ENCODE measurements around the gene EYA2. TPM values are rescaled to one million over a fixed set of nuclear protein-coding genes. Genes with fewer than 3 reads are reported as not detected.
A peak's percentile ranks its signal among the peaks of the same experiment; 100 is the strongest.
"Not testable (repeated sequence)": the region's sequence is repeated elsewhere in the genome, so short reads cannot be mapped to it uniquely, and the experiment has no call there.

EYA2 gene
- total RNA-seq, 1 experiment from 2014 or later, result not detected

DNA sequence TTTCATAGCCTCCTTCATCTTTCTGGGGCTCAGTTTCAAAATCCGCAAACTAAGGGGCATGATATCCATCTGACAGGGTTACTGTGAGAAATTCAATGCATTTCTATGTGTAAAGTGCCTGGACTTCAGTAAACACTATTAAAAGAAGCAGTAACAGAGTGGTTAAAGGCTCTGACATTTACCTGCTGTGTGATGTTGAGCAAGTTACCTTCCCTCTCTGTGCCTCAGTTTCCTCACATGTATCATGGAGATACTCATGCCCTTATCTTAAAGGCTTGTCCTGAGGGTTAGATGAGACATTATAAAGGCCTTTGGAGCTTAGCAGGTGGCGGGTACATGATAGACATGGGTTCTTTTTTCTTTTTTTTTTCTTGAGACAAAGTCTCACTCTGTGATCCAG lies 46.8 kb downstream of the EYA2 start:
- no peak for DNase-seq (ENCODE audit: low read depth)
- in situ Hi-C loops (cut with HindIII; ENCODE audit: low pct_unique_long_range_greater_than_20kb, low sequenced_read_pairs), result no loop called here

DNA sequence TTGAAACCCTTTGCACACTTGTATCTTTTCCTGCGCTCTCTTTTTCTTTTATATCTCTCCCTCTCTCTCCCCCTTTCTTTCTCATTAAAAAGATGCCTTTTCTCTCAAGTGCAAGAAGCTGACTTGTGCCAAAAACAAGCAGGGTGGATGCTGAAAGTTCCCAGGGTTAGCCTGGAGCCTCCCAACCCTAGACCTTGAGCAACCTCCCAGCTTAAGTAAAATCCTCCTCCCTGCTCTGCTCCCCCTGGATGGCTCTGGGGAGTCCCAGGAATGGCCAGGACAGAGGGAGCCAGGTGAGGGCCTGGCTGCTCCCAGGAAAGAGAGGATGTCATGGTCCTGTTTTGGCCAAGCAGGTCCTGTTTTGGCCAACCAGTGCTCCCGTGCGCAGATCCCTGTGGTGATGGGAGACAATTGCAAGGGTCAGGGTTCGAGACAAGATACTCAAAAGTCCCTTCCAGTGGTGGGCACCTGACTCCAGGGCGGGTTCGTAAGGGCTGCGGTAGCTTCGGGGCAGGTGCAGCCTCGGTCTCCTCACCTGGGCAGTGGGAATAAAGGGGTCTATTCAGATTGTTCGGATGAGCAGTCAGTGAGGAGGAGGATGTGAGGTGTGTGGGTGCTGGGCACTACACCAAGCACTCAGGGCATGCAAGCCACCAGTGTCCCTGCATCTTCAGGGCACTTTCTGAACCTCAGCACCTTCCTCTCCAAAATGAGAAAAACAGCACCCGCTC lies 49.4 kb downstream of the EYA2 start:
- DNase-seq (ENCODE audit: low read depth), result no peak
- in situ Hi-C loops (cut with HindIII; ENCODE audit: low pct_unique_long_range_greater_than_20kb, low sequenced_read_pairs), result no loop called here

DNA sequence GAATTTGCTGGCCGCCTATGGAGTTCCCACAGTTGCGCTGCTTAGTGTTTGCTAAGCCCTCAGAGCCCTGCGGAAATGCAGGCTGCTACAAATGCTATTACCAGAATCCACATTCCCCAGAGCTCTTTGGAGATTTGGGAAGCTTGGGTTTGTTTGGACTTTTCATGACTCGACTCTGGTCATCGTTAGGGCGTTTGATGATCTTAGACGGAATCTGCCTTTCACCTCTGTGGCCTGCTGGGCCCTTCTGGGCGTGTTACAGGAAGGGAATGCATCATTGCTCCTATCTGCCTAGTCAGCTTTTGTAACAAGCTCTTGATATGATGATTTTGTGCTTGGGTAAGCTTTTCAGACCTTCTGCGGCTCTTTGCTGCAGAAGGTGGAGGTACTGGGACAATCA lies 50.8 kb downstream of the EYA2 start:
- in situ Hi-C loops (cut with HindIII; ENCODE audit: low pct_unique_long_range_greater_than_20kb, low sequenced_read_pairs), result no loop called here
- DNase-seq (ENCODE audit: low read depth), result peak; percentile 30

DNA sequence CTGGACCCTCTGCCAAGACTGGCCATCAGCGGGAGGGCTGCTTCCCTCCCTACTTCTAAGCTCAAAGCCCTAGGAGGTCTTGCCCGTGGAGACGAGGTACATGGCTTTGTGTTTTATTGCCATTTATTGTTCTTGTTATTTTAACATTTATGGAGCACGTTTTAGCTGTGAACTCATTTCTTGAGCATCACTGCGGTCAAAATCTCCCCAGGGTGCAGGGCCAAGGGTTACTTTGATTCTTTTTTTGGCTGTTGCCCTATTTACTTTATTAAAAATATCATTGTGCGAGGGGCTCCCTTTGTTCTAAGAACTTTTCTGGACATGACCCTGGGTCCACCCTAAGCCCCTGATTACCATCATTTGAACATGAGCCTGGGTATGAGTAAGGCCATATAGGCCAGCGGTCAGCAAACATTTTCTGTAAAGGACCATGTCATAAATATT lies 51.6 kb downstream of the EYA2 start:
- DNase-seq (ENCODE audit: low read depth), result no peak
- in situ Hi-C loops (cut with HindIII; ENCODE audit: low pct_unique_long_range_greater_than_20kb, low sequenced_read_pairs), result no loop called here

DNA sequence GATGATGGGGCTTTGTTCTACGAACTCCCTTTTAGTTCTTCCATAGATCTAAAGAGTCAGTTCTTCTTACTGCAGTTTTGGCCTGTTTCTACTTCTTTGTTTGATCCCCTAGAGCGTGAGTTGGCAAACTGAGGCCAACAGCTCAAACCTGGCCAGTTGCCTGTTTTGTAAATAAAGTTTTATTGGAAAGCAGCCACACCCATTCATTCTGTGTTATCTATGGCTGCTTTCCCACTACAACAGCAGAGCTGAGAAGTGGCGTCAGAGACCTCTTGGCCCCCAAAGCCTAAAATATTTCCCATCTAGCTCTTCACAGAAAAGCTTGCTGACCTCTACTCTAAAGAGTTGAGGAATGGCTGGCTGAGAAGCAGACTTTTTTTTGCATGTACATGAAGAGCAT lies 52.2 kb downstream of the EYA2 start:
- DNase-seq (ENCODE audit: low read depth), result no peak
- in situ Hi-C loops (cut with HindIII; ENCODE audit: low pct_unique_long_range_greater_than_20kb, low sequenced_read_pairs), result no loop called here

DNA sequence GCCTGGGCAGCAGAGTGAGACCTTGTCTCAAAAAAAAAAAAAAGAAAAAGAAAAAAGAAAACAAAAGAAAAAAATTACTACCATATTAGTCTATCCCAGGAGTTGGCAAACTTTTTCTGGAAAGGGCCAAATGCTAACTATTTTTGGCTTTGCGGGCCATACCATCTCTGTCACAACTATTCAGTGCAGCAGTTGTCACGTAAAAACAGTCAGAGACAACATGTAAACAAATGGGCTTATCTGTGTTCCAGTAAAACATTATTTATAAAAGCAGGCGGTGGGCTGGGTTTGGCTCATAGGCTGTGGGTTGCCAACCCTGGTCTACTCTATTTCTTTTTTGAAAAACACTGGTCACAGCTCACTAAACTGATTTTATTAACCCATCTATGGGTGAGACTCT lies 53.4 kb downstream of the EYA2 start:
- in situ Hi-C loops (cut with HindIII; ENCODE audit: low pct_unique_long_range_greater_than_20kb, low sequenced_read_pairs), result no loop called here
- no peak for DNase-seq (ENCODE audit: low read depth)

DNA sequence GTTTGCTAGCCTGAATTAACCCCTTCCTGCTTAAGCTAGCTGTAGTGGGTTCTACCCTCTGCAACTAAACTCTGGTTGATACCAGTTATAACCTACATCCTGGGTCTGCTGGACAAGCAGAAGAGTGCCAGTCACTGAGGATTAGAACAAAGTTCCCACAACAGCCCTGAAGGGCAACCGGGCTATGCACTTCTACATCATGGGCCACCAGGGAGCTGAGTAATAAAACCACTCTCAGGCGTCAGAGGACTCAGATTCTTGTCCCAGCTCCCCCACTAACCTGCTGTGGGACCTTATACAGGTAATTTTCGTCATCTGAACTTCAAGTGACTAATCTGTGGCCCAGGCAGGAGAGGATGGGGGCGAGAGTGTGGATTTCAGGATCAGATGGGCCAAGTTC lies 56.8 kb downstream of the EYA2 start:
- in situ Hi-C loops (cut with HindIII; ENCODE audit: low pct_unique_long_range_greater_than_20kb, low sequenced_read_pairs), result no loop called here
- DNase-seq (ENCODE audit: low read depth), result no peak

DNA sequence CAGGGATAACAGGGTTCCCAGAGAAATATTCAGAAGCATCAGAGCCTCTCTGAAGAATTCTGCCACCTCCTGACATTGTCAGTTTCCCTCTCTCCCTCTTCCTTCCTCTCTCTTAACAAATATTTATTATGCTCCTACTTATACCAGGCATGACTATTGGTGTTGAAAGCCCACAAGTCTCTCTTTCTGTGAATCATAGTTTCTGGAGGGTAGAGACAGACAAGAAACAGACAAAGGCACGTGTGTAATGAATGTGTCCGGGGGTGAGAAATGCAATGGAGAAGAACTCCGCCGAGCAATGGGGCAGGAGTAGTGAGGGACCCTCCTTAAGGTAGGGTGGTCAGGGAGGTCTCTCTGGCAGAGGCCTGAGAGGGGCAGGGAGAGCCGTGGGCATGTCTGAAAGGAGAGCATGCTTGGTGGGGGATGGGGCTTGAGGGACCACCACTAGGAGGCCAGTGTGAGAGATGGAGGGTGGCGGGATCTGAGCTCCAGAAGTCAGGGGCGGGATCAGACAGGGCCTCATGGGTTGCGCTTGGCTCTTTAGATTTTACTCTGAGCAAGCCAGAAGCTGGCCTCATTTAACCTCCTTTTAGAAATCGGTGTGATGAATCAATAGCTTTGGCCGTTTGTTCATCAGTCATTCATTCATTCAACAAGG lies 57.3 kb downstream of the EYA2 start:
- in situ Hi-C loops (cut with HindIII; ENCODE audit: low pct_unique_long_range_greater_than_20kb, low sequenced_read_pairs), result no loop called here
- no peak for DNase-seq (ENCODE audit: low read depth)

DNA sequence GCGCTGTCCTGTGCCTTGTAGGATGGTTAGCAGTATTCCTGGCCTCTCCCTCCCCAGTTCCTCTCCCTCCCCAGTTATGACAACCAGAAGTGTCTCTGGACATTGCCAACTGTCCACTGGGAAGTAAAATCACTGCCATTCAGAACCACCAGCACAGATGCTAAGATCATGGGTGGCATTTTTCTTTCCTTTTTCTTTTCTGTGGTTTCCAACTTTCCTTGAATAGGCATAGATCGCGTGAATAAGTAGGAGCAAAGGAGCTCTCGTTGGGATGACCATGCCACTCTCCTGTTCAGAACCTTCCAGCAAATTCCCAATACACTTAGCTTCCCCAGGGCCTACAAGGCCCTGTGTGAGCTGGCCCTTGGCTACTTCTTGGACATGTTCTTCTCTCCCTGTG lies 59.0 kb downstream of the EYA2 start:
- in situ Hi-C loops (cut with HindIII; ENCODE audit: low pct_unique_long_range_greater_than_20kb, low sequenced_read_pairs), result no loop called here
- no peak for DNase-seq (ENCODE audit: low read depth)

DNA sequence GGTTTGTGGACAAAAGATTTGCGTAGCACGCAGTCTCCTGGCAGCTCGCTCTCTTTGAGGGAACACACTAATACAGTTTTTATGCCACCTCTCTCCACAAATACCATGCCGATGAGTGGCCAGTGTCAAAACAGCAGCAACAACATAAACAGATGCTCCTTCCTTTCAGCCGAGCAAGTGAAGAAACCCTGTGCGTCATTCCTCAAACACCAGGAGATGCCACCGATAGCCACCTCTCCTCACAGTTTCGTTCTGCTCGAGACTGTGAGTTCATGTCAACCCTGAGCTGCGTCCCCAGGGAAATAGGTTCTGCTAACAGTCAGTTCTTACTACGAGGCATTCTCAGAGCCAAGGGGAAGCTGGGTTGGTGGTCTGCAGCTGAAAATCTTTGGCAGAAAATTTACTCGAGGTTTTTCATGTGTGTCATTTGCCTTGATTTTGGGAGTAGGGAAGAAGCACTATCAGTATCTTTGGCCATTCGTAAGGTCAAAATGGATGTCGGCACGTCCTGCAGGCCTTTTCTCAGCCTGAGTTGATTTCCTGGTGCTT lies 59.9 kb downstream of the EYA2 start:
- DNase-seq (ENCODE audit: low read depth), result no peak
- in situ Hi-C loops (cut with HindIII; ENCODE audit: low pct_unique_long_range_greater_than_20kb, low sequenced_read_pairs), result no loop called here

DNA sequence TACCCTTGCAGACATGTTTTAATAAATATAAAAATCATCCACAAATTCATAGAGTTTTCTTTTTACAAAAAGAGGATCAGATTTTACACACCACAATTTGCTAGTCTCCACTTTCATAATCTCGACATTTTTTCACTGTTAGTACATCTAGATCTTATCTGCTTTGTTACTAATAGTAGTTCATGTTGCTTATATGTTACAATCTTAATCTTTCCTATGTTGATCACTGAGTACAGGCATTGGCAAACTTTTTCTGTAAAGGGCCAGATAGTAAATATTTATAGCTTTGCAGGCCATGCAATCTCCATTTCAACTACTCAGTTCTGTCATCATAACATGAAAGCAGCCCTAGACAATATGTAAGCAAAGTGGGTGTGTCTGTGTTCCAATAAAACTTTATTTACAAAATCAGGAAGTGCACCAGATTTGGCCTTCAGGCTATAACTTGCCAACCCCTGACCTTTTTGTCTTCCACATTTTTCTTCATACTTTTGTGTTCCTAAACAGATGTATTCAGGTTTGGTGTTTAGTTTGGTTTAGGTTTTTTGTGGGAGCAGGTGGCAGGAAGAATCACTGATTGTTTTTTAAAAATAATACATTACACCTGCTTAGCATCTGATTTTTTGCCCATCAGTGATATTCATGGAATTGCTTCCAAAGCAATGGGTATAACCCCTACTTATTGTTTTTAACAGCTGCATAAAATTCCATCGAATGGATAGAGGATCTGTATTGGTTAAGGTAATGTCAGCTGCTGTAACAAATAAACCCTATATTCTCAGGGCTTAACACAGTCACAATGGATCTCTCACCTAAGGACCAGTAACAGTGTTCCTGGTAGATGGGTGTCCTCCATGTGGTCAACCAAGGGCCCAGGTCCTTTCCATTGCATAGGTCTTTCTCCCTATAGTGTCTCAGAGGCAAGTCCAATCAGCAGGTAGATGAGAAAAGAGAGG lies 61.2 kb downstream of the EYA2 start:
- DNase-seq (ENCODE audit: low read depth), result no peak
- in situ Hi-C loops (cut with HindIII; ENCODE audit: low pct_unique_long_range_greater_than_20kb, low sequenced_read_pairs), result no loop called here

DNA sequence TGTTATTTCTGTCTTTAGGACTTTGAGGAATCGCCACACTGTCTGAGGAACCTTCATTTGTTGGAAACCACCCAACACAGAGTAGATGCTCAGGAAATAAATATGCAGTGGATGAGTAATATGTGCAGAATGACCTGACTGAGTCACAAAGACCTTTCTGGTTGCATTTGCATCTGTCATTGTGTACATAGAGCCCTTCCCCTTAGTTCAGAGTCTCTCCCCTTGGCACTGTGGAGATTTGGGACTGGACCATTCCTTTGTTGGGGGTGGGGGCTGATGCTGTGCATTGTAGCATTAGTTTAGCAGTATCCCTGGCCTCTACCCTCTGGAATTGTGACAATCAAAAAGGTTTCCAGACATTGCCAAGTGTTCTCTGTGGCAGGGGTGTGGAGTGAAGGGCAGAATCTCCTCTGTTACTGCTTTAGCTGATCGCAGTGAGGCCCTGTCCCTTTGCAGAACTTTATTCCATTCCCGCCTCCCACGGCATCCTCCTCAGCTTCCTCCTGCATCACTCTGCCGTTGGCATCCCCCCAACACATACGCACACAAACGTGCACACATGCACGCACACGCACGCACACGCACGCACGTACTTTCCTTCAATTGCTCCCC lies 64.5 kb downstream of the EYA2 start:
- DNase-seq (ENCODE audit: low read depth), result peak; percentile 71
- in situ Hi-C loops (cut with HindIII; ENCODE audit: low pct_unique_long_range_greater_than_20kb, low sequenced_read_pairs), result no loop called here

DNA sequence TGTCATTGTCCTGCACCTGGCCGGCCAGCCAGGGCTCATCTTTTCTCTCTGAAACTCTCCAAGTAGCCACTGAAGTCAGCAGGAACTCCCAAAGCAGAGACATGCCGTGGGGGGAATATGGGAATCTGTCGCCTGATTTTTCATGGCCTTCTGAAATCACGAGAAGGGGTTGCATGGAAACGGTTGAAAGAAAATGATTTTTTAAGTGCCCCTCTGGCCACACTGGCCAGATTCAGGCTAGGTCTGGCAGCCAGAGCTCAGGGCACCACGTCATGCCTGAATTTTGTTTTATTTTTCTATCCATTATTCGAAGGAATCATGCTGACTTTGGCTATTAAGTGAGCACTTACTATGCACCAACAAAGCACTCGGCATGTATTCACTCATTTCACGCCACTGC lies 65.2 kb downstream of the EYA2 start:
- in situ Hi-C loops (cut with HindIII; ENCODE audit: low pct_unique_long_range_greater_than_20kb, low sequenced_read_pairs), result no loop called here
- DNase-seq (ENCODE audit: low read depth), result no peak

DNA sequence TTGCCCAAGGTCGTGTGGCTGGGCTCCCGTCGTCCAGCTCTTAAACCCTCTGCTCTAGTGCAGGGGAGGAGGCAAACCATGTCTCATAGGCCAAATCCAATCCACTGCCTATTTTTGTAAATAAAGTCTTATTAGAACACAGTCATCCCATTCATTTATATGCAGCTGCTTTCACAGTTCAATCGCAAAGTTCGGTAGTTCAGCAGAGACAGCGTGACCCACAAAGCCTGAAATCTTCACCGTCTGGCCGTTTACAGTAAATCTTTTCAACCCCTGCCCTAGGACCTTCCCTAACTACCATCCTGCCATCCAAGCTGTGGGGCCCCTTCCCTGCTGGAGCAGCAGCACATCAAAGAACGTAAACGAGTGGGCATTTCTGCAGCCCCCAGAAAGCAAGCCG lies 65.9 kb downstream of the EYA2 start:
- in situ Hi-C loops (cut with HindIII; ENCODE audit: low pct_unique_long_range_greater_than_20kb, low sequenced_read_pairs), result no loop called here

DNA sequence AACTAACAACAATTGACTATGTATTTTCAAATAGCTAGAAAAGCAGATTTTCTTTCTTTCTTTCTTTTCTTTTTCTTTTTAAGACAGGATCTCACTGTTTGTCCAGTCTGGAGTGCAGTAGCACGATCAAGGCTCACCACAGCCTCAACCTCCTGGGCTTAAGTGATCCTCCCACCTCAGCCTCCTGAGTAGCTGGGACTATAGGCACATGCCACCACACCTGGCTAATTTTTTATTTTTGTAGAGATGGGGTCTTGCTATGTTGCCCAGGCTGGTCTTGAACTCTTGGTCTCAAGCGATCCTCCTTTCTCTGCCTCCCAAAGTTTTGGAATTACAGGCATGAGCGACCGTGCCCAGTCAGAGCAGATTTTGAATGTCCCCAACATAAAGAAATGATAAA lies 67.3 kb downstream of the EYA2 start:
- DNase-seq (ENCODE audit: low read depth); in situ Hi-C loops (cut with HindIII; ENCODE audit: low pct_unique_long_range_greater_than_20kb, low sequenced_read_pairs): not testable (repeated sequence)

More for the DNA sequence above, 65.9 kb downstream of the EYA2 start:
- DNase-seq (ENCODE audit: low read depth), result no peak

DNA sequence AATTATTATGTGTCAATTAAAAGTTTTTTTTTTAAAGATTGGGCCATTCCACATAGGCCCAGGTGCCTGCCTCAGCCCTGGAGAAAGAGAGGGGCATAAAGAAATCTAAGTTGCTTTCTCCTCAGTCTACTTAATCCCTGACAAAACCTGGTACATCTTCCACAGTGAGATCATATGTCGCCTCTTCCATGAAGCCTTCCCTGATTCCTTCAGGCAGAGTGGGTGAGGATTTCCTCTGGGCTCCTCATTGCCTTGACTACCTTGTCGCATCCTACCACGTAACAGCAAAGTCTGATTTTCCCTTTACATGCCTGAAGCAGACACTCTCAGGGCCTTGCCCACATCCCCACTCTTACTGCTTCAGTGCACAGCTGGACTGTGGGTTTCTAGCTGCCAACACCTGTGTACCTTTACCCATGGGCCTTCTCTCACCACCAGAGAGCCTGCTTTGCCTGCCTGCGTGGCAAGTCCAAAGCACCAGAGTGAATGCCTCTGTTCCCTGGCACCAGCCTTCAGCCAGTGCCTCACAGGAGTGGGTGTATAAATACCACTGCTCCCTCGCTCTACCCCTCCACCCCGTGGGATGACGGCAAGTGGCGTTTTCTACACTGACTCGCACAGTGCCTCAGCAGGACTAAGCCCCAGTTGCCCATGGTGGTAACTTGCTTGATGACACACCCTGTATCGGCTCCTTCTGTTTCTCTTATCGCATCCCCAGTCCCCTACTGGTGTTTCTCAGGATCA lies 68.0 kb downstream of the EYA2 start:
- DNase-seq (ENCODE audit: low read depth), result no peak

DNA sequence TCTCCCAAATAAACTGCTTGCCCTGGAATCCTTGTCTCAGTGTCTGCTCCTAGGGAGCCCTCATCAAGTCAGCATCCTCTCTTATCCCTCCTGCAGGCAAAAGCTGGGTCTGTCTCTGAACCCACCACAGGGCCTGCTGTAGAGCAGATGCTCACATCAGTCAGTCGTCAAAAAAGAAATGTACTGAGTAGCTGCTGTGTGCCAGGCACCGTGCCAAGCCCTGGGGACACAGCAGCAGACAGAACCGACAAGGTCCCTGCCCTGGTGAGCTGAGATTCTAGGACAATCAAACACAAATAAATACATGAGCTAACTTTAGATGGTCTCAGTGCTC lies 68.5 kb downstream of the EYA2 start:
- no peak for DNase-seq (ENCODE audit: low read depth)
- in situ Hi-C loops (cut with HindIII; ENCODE audit: low pct_unique_long_range_greater_than_20kb, low sequenced_read_pairs), result no loop called here

More for the DNA sequence above, 68.0 kb downstream of the EYA2 start:
- in situ Hi-C loops (cut with HindIII; ENCODE audit: low pct_unique_long_range_greater_than_20kb, low sequenced_read_pairs), result no loop called here
